Spleen (tissue), 11 donors: Measurements from ENCODE around the gene SSBP2. TPM values are rescaled to one million over a fixed set of nuclear protein-coding genes. Genes with fewer than 3 reads are reported as not detected.
A peak's percentile ranks its signal among the peaks of the same experiment; 100 is the strongest.

Experiments used
- DNase-seq: peaks from one replicate; pipeline ENCODE4 v3.0.0-alpha.2; 2020
- H3K27ac ChIP-seq, 8 donors: fragments of 200-600 bp; sonication (generic) in 7 of 8; 1 replicate in 4 of 8; 2 replicates in 4 of 8; pipeline versions ENCODE4 v1.5.0 to v1.8.0; 2016 to 2021; ENCODE audit warnings: inconsistent platforms in 4 of 8, mild to moderate bottlenecking in 4 of 8, moderate library complexity in 1 of 8
- H3K27me3 ChIP-seq, 7 donors: fragments of 200-600 bp; sonication (generic) in 6 of 7; replicated peaks in 1 of 7; 1 replicate in 4 of 7; 2 replicates in 3 of 7; pipeline versions ENCODE4 v1.5.0 to v1.8.0; 2016 to 2021; ENCODE audit warnings: inconsistent platforms in 3 of 7, mild to moderate bottlenecking in 1 of 7
- H3K36me3 ChIP-seq, 6 donors: fragments of 200-600 bp; sonication (generic) in 5 of 6; 1 replicate in 4 of 6; 2 replicates in 2 of 6; pipeline versions ENCODE4 v1.5.0 to v1.8.0; 2016 to 2021; ENCODE audit warnings: inconsistent platforms in 2 of 6
- H3K4me1 ChIP-seq, 6 donors: fragments of 200-600 bp; sonication (generic) in 5 of 6; 1 replicate in 3 of 6; 2 replicates in 3 of 6; pipeline versions ENCODE4 v1.5.0 to v1.8.0; 2016 to 2021; ENCODE audit warnings: inconsistent platforms in 3 of 6
- H3K4me3 ChIP-seq, 8 donors: fragments of 200-600 bp; sonication (generic) in 7 of 8; 1 replicate in 4 of 8; 2 replicates in 4 of 8; pipeline versions ENCODE4 v1.5.0 to v1.8.0; 2016 to 2021; ENCODE audit warnings: inconsistent platforms in 4 of 8, mild to moderate bottlenecking in 4 of 8, moderate library complexity in 2 of 8
- H3K9me3 ChIP-seq, 8 donors: fragments of 200-600 bp; sonication (generic) in 7 of 8; 1 replicate in 4 of 8; 2 replicates in 4 of 8; pipeline versions ENCODE4 v1.5.0 to v1.8.0; 2016 to 2021; ENCODE audit warnings: inconsistent platforms in 4 of 8
- CTCF ChIP-seq, 11 experiments: fragments of 200-600 bp in 7 of 11; fragments of 450-650 bp in 4 of 11; sonication (generic) in 4 of 11; IDR thresholded peaks in 8 of 11; conservative IDR thresholded peaks in 3 of 11; 1 replicate in 7 of 11; 2 replicates in 4 of 11; pipeline versions ENCODE4 v1.4.0 to v1.8.0; 2016 to 2021; ENCODE audit warnings: antibody characterized with exemption in 11 of 11, inconsistent platforms in 4 of 11, mild to moderate bottlenecking in 1 of 11
- POLR2A ChIP-seq, 3 donors: fragments of 450-650 bp; IDR thresholded peaks; one replicate each; pipeline ENCODE4 v1.5.1; 2017; ENCODE audit warnings: antibody characterized with exemption in 3 of 3, mild to moderate bottlenecking in 1 of 3
- POLR2AphosphoS5 ChIP-seq, 3 donors: sonication (generic); formaldehyde crosslinking; IDR thresholded peaks; one replicate each; pipeline ENCODE4 v1.5.1; 2017; ENCODE audit warnings: antibody characterized with exemption in 3 of 3
- WGBS, 5 donors: extraction: QIAGEN DNeasy Blood & Tissue Kit in 3 of 5; methylation state at CpG; one replicate each; pipeline versions ENCODE4 v1.1.5 to v1.1.7; 2013 to 2018; 5-methylcytosine and 5-hydroxymethylcytosine counted together
- intact Hi-C: fragments of 100-400 bp; cut with DNase I; formaldehyde crosslinking; loops from one replicate; pipeline ENCODE4 v1.15.0; 2023; ENCODE audit warnings: low total_unique reads
- polyA plus RNA-seq, 3 donors: library from polyadenylated mRNA; stranded (reverse); fragments of 200-250 nt; gene quantifications; one replicate each; pipeline ENCODE4 v1.2.1, GENCODE V29; 2013
- total RNA-seq, 7 donors: library from RNA; depleted of rRNA in 3 of 7; stranded (reverse); fragments of >200 nt in 3 of 7; fragmentation: NEBNext Ultra II Directional in 4 of 7; extraction: Animal tissue kit (Norgen Biotek cat#: 25700) in 4 of 7; gene quantifications; one replicate each; pipeline versions ENCODE4 v1.1.0 to v1.2.1, GENCODE V29; 2016 to 2021
- donor health status: healthy with polysubstance abuse.
- donor health status: DM: no; HTN: no; CAD: no; lungs with moderate emphysema.
- donor health status: DM: no; HTN: no; CAD: no.
- donor health status: Bipolar disorder and iron deficiency.
- donor health status: healthy.
- donor health status: DM: no; HTN: no; CAD: no.
- donor health status: DM: yes; HTN: yes; CAD: no.

The SSBP2 gene
- total and polyA plus RNA-seq, 10 donors: 12.2 to 40.8 (median 29.6) TPM

GRCh38 chr5:81398741-81399140, 352.2 kb downstream of the SSBP2 start:
- Histone ChIP-seq H3K36me3 (no peaks in the 10 kb centered on the region), H3K27me3 (peaks cover 0 to 46% (median 8%) of the 10 kb centered on the region in 7 donors), H3K4me1 (peaks cover 0 to 10% (median 6%) of the 10 kb centered on the region in 6 donors), H3K4me3 (no peak overlapping the region), H3K9me3 (peaks cover 0 to 6% (median 1%) of the 10 kb centered on the region in 8 donors), H3K27ac (no peak overlapping the region)
- intact Hi-C loops: no loop called here
- TF ChIP-seq POLR2AphosphoS5 (IDR thresholded peaks at IDR 0.05) (no peak), POLR2A (IDR thresholded peaks at IDR 0.05) (no peak), CTCF (IDR thresholded peaks at IDR 0.05 in 8 of 11, conservative IDR thresholded peaks at IDR 0.05 in 3 of 11) (no peak)
- 56 to 62% (median 61%) methylated on average over 4 of the region's 4 CpGs for WGBS, 5 donors
- no peak for DNase-seq

- intact Hi-C loops: no loop called here
- Histone ChIP-seq H3K36me3 (no peaks in the 10 kb centered on the region), H3K27ac (no peak overlapping the region), H3K9me3 (peaks cover 0 to 6% (median 1%) of the 10 kb centered on the region in 8 donors), H3K4me1 (peaks cover 0 to 15% (median 11%) of the 10 kb centered on the region in 6 donors), H3K27me3 (peaks cover 0 to 62% (median 20%) of the 10 kb centered on the region in 7 donors), H3K4me3 (no peak overlapping the region)
- no peak for TF ChIP-seq POLR2AphosphoS5 (IDR thresholded peaks at IDR 0.05)
- no peak for TF ChIP-seq CTCF (IDR thresholded peaks at IDR 0.05 in 8 of 11, conservative IDR thresholded peaks at IDR 0.05 in 3 of 11)
- no peak for TF ChIP-seq POLR2A (IDR thresholded peaks at IDR 0.05)
- DNase-seq: no peak
- WGBS, 5 donors: 10 to 29% (median 17%) methylated on average over 3 of the region's 3 CpGs
These were observed 353.7 kb downstream of the SSBP2 start for GRCh38 chr5:81397176-81397575.

GRCh38 chr5:81395262-81395661, 355.6 kb downstream of the SSBP2 start:
- H3K27me3 ChIP-seq: peaks cover 0 to 79% (median 29%) of the 10 kb centered on the region in 7 donors
- 78 to 92% (median 86%) methylated on average over 3 of the region's 3 CpGs for WGBS, 5 donors
- DNase-seq: no peak
- H3K9me3 ChIP-seq: peaks cover 0 to 6% (median 1%) of the 10 kb centered on the region in 8 donors
- intact Hi-C loops: no loop called here
- H3K27ac ChIP-seq: no peak overlapping the region
- TF ChIP-seq POLR2AphosphoS5 (IDR thresholded peaks at IDR 0.05) (no peak), CTCF (IDR thresholded peaks at IDR 0.05 in 8 of 11, conservative IDR thresholded peaks at IDR 0.05 in 3 of 11) (no peak), POLR2A (IDR thresholded peaks at IDR 0.05) (no peak)
- peaks cover 0 to 15% (median 11%) of the 10 kb centered on the region in 6 donors for H3K4me1 ChIP-seq
- no peak overlapping the region for H3K4me3 ChIP-seq
- H3K36me3 ChIP-seq: no peaks in the 10 kb centered on the region

- no peaks in the 10 kb centered on the region for H3K36me3 ChIP-seq
- peak within 1 kb of the TSS; percentile 7 to 63 (median 30) for H3K4me3 ChIP-seq
- H3K27ac ChIP-seq: no peak within 1 kb of the TSS
- H3K9me3 ChIP-seq: peaks cover 0 to 6% (median 1%) of the 10 kb centered on the region in 8 donors
- H3K27me3 ChIP-seq: peaks cover 0 to 85% (median 35%) of the 10 kb centered on the region in 7 donors
- H3K4me1 ChIP-seq: peaks cover 0 to 15% (median 11%) of the 10 kb centered on the region in 6 donors
- TF ChIP-seq CTCF (IDR thresholded peaks at IDR 0.05 in 8 of 11, conservative IDR thresholded peaks at IDR 0.05 in 3 of 11): no peak
- intact Hi-C loops: no loop called here
- peak; percentile 62 for DNase-seq
- WGBS, 5 donors: 5 to 23% (median 7%) methylated on average over 28 to 77 of the region's 77 CpGs
These were observed 356.8 kb downstream of the SSBP2 start, which contains the start of gene ACOT12 for GRCh38 chr5:81393783-81394718. Gene ACOT12, minus strand, starts transcription at chr5:81394134. Its CDS starts 20 bp downstream, at chr5:81394114.
